Posterior vena cava (tissue), 2 donors: Measurements from ENCODE around the gene ERICH2. TPM values are rescaled to one million over a fixed set of nuclear protein-coding genes. Genes with fewer than 3 reads are reported as not detected.

Experiments
- DNase-seq: peaks from one replicate; pipeline ENCODE4 v3.0.0-alpha.2; 2020; ENCODE audit warnings: low spot score
- intact Hi-C, 2 donors: fragments of 100-400 bp; cut with DNase I; formaldehyde crosslinking; loops; one replicate each; pipeline versions ENCODE4 v1.14.1 to v1.14.2; 2022 to 2023
- total RNA-seq, 2 donors: library from RNA; stranded (reverse); fragmentation: NEBNext Ultra II Directional; extraction: Animal tissue kit (Norgen Biotek cat#: 25700); gene quantifications; one replicate each; pipeline ENCODE4 v1.2.1, GENCODE V29; 2021
- donor health status: DM: yes; HTN: yes; CAD: no.
- donor health status: DM: yes; HTN: yes; CAD: no.

Gene ERICH2
- total RNA-seq, 2 donors from 2014 or later, result 0.74 TPM; not detected in 1

DNA sequence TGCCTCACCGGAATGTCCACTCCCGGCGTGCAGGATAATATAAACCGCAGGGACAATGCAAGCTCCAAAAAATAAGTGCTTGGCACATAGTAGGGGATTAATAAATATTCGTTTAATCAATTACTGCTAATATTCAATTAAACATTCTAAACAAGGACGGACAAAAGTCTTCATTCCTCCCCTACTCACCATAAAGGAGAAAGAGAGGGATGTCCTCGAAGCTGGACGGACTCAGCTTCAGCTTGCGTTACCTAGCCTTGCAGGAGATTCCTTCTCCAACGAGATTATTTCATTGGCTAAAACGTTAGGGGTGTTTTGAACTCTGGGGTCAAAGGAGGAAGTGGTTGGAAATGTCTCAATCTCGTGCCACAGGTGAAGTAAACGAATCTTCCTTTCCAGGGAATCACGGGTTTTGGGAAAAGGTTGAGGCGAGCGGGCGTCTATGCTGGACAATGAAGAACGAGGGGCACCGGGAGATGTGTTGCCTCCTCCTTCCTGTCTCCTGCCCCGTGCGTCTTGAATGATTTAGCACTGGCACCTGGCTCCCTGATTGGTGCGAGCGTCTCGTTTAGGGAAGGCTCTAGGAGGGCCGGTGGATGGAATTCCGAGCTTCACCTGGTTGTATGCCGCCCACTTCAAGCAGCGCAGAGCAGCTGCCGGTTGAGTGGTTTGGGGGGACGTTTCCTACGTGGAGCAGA, 44.5 kb downstream of the ERICH2 start:
- intact Hi-C loops, result loop anchor here (5.0 to 10.0 kb wide), 5 partner anchors 100 to 450 kb away; partner anchors contain the start of gene SP5 (in 1 of the 2)
- DNase-seq, result no peak

DNA sequence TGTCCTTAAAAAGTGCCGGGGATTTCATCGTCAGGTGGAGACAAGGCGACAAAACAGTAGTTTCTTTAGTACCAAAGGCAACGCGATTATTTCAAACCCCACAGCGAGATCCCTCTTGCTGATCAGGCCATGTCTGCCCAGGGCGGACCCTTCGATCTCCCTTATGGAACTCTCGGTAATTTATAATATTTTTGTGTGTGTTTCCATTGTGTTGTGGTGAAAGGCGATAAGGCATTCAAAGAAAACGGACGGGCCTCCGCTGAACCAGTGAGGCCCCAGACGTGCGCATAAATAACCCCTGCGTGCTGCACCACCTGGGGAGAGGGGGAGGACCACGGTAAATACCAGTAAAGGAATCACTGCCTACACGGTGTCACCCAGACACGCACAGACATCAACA, 45.1 kb downstream of the ERICH2 start:
- no peak for DNase-seq
- intact Hi-C loops, result loop anchor here (10.0 kb wide), 4 partner anchors 101 to 451 kb away; partner anchors contain the start of gene SP5 (in 1 of the 2)

DNA sequence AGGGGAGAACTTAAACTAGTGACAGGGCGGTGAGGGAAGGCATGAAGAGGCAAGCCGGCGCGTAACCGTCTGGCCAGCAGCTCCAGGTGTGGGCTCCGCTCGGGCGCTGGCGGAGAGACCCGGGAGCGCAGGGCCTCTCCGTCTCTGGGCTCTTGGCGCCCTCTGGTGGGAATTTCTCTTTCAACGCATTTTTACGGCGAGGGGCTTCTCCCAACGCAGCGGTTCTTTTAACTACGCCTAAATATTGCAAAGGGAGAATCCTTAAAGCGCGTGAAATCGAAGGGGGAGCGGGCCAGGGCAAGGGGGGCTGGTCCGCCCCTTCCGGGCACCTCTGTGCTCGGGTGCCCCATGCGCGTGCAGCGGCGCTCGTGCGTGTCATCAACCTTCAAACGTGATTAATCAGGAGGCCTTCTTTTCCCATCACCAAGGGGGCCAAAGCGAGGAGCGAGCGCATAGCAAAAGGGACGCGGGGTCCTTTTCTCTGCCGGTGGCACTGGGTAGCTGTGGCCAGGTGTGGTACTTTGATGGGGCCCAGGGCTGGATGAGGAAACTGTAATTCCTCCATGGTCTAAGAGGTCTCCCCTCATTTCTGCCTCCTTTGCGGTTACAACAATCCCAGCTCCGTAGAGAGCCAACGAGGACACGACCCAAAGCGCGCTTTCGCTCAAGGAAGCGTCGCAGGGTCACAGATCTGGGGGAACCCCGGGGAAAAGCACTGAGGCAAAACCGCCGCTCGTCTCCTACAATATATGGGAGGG, 45.7 kb downstream of the ERICH2 start:
- intact Hi-C loops, result loop anchor here (10.0 kb wide), 4 partner anchors 101 to 451 kb away; partner anchors contain the start of gene SP5 (in 1 of the 2)
- DNase-seq, result no peak

DNA sequence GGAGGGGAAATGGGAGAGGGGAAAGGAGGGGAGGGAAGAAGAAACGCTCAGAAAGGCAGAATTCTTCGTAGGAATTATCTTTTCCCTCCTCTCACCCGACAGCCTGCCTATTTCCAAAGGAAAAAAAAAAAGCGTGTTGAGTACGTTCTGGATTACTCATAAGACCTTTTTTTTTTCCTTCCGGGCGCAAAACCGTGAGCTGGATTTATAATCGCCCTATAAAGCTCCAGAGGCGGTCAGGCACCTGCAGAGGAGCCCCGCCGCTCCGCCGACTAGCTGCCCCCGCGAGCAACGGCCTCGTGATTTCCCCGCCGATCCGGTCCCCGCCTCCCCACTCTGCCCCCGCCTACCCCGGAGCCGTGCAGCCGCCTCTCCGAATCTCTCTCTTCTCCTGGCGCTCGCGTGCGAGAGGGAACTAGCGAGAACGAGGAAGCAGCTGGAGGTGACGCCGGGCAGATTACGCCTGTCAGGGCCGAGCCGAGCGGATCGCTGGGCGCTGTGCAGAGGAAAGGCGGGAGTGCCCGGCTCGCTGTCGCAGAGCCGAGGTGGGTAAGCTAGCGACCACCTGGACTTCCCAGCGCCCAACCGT, 46.4 kb downstream of the ERICH2 start, which contains the start of gene GAD1:
Gene GAD1, plus strand, starts transcription at position 384 of the 589 bp plus-strand sequence. CDS start 1,705 bp downstream, outside the sequence.
- intact Hi-C loops, result loop anchor here (10.0 kb wide), 4 partner anchors 102 to 452 kb away; partner anchors contain the start of gene SP5 (in 1 of the 2)
- DNase-seq, result peak; percentile 93

DNA sequence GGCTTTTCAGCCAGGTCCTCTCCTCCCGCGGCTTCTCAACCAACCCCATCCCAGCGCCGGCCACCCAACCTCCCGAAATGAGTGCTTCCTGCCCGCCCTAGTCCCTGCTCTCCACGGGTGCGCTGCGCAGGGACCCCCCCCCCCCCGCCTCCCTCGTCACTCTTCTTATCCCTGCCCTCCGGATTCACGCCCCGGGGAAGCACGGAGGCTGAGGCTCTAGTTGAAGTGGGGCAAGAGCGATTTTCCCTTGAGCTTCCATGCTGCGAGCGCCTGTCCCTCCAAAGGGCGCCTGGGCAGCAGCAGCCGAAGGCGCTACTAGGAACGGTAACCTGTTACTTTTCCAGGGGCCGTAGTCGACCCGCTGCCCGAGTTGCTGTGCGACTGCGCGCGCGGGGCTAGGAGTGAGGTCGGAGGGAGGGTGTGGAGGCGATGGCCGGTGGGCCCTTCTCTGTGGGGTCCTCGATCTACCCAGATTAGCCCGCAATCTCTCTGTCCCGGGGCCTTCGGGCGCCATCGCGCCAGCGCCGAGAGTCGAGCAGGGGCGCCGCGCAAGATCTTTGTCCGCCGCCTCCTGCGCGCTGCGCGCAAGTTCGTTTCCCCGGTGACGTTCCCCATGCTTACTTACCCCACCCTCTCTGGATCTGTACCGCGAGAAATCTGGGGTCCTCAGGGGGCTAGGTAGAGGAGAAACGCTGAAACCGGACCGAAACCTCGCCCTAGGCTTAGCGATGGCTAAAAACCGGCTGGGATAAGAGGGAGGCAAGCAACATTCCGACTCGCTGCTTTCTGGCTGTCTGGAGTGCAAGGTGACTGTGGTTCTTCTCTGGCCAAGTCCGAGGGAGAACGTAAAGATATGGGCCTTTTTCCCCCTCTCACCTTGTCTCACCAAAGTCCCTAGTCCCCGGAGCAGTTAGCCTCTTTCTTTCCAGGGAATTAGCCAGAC, 47.2 kb downstream of the ERICH2 start:
- no peak for DNase-seq
- intact Hi-C loops, result loop anchor here (10.0 kb wide), 4 partner anchors 103 to 453 kb away; partner anchors contain the start of gene SP5 (in 1 of the 2)

DNA sequence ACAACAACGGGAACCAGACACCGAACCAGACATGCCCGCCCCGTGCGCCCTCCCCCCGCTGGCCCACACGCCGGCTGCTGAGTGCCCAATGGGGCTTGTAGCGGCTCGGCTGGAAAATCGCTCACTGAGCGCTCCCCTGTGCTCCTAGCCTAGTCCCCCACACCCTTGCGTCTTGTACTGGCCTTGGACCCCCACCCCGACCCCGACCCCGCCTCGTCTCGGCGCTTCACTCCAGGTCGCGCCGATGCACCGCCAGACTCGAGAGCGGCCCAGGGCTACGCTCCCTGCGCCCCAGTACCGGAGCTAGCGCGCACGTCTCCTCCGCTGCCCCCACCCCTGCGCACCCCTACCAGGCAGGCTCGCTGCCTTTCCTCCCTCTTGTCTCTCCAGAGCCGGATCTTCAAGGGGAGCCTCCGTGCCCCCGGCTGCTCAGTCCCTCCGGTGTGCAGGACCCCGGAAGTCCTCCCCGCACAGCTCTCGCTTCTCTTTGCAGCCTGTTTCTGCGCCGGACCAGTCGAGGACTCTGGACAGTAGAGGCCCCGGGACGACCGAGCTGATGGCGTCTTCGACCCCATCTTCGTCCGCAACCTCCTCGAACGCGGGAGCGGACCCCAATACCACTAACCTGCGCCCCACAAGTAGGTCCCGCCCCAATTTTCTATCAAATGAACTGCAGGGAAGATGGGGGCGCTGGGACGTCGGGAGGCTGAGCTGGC, 48.0 kb downstream of the ERICH2 start:
- intact Hi-C loops, result loop anchor here (10.0 kb wide), 4 partner anchors 103 to 453 kb away; partner anchors contain the start of gene SP5 (in 1 of the 2)
- no peak for DNase-seq

DNA sequence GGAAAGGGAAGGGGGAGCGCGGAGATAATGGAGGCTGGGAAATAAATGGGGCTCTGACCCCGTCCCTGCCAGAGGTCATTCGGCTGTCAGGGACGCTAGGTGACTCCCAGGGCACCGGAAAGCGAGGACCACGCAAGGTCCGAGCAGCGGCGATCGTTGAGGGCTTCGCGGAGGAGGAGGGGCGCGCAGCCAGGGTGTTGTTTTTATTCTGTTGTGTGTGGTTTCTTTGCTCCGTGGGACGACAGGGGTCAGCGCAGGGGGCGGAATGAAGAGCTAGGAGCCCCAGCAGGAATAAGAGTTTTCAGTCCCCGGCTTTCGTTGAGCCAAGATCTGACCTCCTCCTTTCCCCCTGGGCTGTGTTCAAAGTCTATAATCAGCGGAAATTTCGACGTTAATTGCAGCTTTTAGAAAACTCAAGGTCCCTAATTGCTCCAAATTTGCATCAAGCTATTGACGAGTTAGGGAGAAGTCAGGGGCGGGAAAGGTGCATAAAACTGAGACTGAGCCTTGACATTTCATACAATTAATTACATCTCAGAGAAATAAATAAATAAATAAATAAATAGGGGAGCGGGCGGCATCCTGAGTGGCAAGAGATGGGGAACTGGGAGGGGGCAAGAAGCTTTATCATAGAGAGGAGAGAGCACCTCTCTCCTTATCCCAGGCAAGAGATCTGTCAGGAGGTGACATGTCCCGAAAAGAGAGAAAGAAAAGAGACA, 48.7 kb downstream of the ERICH2 start:
- no peak for DNase-seq
- intact Hi-C loops, result loop anchor here (10.0 kb wide), 4 partner anchors 104 to 454 kb away; partner anchors contain the start of gene SP5 (in 1 of the 2)

DNA sequence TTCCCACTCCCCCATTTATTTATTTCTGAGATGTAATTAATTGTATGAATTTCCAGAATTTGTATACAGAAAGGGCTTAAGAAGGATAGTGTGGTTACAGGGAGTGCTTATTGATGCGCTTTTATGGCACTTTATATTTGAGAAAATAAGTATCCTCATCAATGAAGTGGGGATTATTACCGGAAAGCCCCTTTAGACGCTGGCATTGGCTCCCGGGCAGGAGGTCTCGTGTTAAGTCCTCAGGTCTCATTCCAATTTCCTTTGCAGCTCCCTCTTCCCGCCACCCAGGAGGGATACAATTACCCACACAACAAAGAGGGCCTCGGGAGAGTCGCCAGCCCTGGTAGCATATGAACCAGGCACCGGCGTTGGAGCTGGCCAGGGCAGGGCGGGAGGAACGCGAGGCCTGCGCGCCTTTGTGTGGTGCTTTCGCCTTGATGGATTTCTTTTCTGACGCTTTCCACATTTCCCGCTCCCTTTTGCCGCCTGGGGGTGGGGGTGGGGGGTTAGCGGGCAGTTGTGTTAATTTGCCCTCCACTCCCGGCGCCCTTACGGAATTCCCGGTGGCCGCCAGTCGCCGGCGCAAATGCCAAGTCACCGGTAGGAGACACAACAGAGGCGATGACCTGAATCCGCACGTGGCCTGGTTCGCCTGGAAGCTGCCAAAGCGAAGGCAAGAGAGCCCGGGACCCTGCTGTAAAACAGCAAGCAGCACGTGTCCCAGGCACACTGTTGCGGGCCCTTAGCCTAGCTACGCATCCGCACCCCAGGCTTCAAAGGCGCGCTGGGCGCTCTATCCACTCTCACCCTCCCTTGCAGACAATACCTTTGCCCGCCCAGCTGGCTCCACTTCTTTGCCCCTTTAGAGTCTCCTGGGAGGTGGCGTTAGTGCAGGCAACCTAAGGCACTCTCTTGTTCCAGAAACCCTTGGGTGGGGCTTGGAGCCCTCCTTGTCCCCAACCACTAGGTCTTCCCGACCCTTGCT, 49.8 kb downstream of the ERICH2 start:
- no peak for DNase-seq
- intact Hi-C loops, result loop anchor here (10.0 kb wide), 4 partner anchors 105 to 455 kb away; partner anchors contain the start of gene SP5 (in 1 of the 2)

DNA sequence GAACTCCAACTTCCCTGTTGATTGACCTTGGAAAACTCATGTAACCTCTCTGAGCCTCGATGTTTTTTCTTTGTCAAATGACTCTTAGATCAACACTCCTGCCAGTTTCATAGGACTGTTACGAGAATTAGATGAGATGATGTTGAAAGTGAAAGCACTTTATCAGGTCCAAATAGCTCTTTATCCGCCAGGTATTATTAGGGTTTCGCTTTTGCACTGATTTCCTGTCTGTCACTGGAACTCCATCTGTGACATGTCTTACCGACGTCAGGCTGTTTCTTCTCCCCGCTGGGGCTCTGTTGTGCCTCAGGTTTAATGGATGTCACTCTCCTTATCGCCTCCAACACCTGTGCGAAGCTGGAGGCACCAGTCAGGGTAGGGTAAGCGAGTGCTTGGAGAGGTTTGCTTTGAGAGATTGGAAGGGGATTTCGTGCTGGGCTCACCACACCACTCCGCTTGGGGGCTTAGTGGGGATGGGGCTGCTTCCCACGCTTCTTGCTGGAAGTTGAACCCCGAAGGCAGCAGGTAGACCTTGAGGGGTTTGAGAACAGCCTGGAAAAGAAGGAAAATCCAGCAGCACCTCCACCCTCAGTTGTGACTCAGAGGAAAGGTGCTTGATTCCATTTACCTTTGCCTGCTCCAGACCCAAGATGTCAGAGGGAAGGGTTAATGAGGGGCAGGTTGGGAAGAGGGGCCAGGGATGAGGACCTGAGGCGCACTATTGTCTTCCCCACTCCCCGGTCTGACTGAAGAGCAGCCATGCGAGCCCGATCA, 50.8 kb downstream of the ERICH2 start:
- DNase-seq, result no peak
- intact Hi-C loops, result no loop called here

DNA sequence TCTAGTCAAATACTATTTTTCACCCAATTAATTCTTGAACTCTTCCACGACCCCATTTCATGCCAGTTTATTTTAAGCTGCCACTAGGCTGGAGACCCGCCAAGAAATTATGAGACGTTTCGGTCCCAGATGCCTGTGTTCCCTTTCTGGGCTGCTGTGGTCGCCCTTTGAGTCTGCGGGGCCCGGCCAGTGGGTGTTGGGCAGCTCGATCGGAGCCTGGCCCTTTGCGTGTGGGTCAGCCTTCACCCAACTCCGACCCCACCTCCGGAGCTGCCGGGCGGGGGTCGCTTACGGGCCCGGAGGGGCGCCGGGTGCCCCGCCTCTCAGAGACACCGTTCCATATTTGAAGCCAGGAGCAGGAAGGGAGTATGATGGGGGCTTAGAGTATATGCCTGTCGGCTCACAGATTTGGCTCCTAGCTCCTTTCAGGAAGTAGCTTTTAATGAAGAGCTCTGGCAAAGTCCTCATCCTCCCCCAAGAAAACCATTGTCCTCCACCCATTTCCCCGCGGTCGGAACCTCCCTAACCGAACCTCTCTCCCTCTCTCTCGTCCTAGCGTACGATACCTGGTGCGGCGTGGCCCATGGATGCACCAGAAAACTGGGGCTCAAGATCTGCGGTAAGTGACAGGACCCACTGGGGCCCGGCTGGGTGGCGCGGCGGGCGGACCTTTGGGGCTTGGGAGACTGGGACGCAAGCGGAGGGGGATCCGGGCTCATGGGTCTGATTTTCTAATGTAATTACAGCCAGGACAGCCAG, 51.5 kb downstream of the ERICH2 start:
- no peak for DNase-seq
- intact Hi-C loops, result no loop called here

DNA sequence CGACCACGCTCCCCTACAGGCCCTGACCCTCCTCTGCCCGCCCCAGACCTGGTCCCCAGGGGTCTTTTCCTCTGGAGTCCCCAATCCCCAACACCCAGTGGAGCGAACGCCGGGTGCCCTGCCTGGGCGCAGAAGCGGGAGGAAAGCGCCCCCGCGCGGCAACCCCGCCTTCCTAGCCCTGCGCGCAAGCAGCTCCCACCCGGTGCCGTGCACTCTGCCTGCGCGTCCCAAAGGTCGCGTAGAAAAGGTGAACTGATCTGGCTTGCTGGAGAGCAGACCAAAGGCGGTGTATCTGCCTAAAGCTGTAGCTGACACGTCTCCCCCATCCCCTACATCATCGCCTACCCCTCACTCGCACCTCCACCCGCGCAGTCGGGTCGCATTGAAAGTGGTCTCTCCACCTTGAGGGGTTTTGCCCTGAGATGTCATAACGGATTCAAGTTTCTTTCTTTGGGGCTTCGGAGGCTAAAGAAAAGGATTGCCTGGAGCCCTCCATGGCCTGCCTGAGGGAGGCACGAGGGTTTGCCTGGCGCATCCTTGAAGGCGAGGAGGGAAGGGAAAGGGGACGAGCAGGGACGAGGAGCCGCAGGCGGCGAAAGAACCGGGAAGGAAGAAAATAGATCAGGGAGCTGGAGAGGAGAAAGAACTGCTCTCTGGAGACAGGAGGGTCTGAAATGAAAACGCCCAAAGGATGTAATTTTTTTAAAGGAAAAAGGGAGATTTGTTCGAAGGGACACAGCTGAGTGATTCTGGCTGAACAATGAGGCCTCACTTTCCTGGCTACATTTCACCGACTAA, 52.3 kb downstream of the ERICH2 start:
- no peak for DNase-seq
- intact Hi-C loops, result no loop called here

DNA sequence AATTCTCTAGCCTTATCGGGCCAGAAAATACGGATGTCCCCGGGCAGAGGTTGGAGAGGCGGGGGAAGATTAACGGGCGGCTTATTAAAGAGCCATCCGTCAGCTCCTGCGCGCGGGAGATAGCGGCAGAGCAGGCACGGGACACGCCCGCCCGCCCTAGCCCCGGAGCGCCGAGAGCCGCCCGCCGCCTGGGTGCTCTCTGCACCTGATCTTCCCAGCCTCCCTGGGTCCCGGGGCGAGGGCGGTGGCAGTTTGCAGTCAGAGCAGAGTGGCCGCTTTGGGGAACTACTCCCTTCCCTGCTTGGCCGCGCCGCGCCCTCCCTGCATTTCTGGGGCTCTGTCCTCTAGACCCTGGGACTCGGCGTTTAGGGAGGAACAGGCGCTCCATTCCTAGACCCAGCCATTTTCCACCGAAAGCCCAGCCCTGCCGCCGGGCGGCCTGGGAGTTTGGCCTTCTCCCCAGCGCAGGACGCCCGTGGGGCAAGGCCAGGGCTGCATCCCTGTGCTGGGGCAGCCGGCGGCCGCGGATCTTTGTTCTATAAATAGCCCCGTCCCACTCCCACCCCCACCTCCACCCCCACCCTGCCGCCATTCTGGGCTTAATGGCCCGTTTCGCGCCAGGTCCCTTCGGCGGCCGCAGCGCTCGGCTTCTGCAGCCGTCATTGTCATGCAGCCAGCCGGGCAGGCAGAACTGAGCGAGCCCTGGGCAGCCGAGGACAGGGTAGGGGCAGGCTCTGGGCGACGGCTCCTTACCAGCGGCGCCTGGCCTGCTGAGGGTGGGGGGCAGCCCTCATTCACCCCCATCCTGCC, 53.1 kb downstream of the ERICH2 start:
- intact Hi-C loops, result no loop called here
- no peak for DNase-seq

DNA sequence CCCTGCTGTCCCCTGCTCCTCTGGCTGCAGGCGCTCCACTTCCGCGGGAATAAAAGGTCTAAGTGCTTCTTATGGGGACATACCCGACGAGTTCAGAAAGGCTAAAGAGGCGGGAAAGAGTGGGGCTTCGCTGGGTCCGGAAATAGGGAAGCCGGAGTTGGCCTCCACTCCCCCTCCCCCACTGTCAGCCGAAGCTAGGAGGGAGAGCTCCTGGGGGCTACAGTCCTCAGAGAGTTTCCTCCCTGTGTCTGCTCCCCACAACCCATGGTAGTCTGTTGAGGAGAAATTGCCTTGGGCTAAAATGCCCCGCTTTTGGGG, 53.7 kb downstream of the ERICH2 start:
- DNase-seq, result no peak
- intact Hi-C loops, result no loop called here
